Ascending aorta (tissue), 2 donors: ENCODE measurements around the gene VMAC. TPM values are rescaled to one million over a fixed set of nuclear protein-coding genes. Genes with fewer than 3 reads are reported as not detected.

Experiments
- DNase-seq, 2 donors: peaks; one replicate each; pipeline ENCODE4 v3.0.0-alpha.2; 2019; ENCODE audit warnings: low spot score in 2 of 2
- H3K27ac ChIP-seq, 2 donors: fragments of 200-600 bp; sonication (generic); one replicate each; pipeline ENCODE4 v1.5.1; 2016 to 2017; ENCODE audit warnings: mild to moderate bottlenecking in 1 of 2
- H3K27me3 ChIP-seq: fragments of 200-600 bp; sonication (generic); one replicate; pipeline ENCODE4 v1.5.1; 2017
- H3K36me3 ChIP-seq, 2 donors: fragments of 200-600 bp; sonication (generic); one replicate each; pipeline ENCODE4 v1.5.1; 2016
- H3K4me1 ChIP-seq, 2 donors: fragments of 200-600 bp; sonication (generic); one replicate each; pipeline ENCODE4 v1.5.1; 2016 to 2017; ENCODE audit warnings: mild to moderate bottlenecking in 1 of 2
- H3K4me3 ChIP-seq, 2 donors: fragments of 200-600 bp; sonication (generic); one replicate each; pipeline ENCODE4 v1.5.1; 2016 to 2017; ENCODE audit warnings: mild to moderate bottlenecking in 1 of 2
- H3K9me3 ChIP-seq, 2 donors: fragments of 200-600 bp; sonication (generic); one replicate each; pipeline ENCODE4 v1.5.1; 2016
- CTCF ChIP-seq, 3 experiments: fragments of 200-600 bp in 2 of 3; fragments of 450-650 bp in 1 of 3; sonication (generic) in 2 of 3; IDR thresholded peaks; one replicate each; pipeline ENCODE4 v1.5.1; 2016 to 2019; ENCODE audit warnings: antibody characterized with exemption in 3 of 3, mild to moderate bottlenecking in 1 of 3, moderate library complexity in 1 of 3
- intact Hi-C: fragments of 100-400 bp; cut with DNase I; formaldehyde crosslinking; loops from one replicate; pipeline ENCODE4 v1.15.1; 2023
- total RNA-seq: library from RNA; depleted of rRNA; stranded (reverse); fragments of >200 nt; gene quantifications from one replicate; pipeline ENCODE4 v1.1.0, GENCODE V29; 2016

Gene VMAC
- total RNA-seq, 1 donor from 2014 or later = 15.2 TPM

- Histone ChIP-seq H3K4me3 (no peak overlapping the region), H3K9me3 (no peaks in the 10 kb centered on the region), H3K4me1 (peaks cover 20 to 58% of the 10 kb centered on the region in 2 donors), H3K27ac (peak overlapping the region in 1 of 2 donors; percentile 77), H3K27me3 (no peaks in the 10 kb centered on the region), H3K36me3 (no peaks in the 10 kb centered on the region)
- intact Hi-C loops = loop anchor here (2.0 kb wide), 1 partner anchor 51 kb away; the partner anchor contains the start of gene VMAC
- TF ChIP-seq CTCF (IDR thresholded peaks at IDR 0.05) = no peak
- no peak for DNase-seq
Observed at GRCh38 chr19:5955636-5955935, 50.9 kb downstream of the VMAC start.

GRCh38 chr19:5956323-5956722 lies 51.7 kb downstream of the VMAC start:
- Histone ChIP-seq H3K4me1 (peaks cover 23 to 64% of the 10 kb centered on the region in 2 donors), H3K9me3 (no peaks in the 10 kb centered on the region), H3K27me3 (no peaks in the 10 kb centered on the region), H3K36me3 (no peaks in the 10 kb centered on the region), H3K27ac (peak overlapping the region in 1 of 2 donors; percentile 77), H3K4me3 (no peak overlapping the region)
- no peak for DNase-seq
- intact Hi-C loops = no loop called here
- TF ChIP-seq CTCF (IDR thresholded peaks at IDR 0.05) = no peak

GRCh38 chr19:5956728-5957127 lies 52.1 kb downstream of the VMAC start:
- intact Hi-C loops = no loop called here
- peaks cover 23 to 66% of the 10 kb centered on the region in 2 donors for H3K4me1 ChIP-seq
- no peak overlapping the region for H3K27ac ChIP-seq
- no peaks in the 10 kb centered on the region for H3K36me3 ChIP-seq
- H3K9me3 ChIP-seq = no peaks in the 10 kb centered on the region
- DNase-seq = no peak
- no peak for TF ChIP-seq CTCF (IDR thresholded peaks at IDR 0.05)
- H3K27me3 ChIP-seq = no peaks in the 10 kb centered on the region
- no peak overlapping the region for H3K4me3 ChIP-seq

GRCh38 chr19:5957170-5957569 lies 52.5 kb downstream of the VMAC start:
- Histone ChIP-seq H3K4me3 (no peak overlapping the region), H3K27me3 (no peaks in the 10 kb centered on the region), H3K9me3 (no peaks in the 10 kb centered on the region), H3K27ac (no peak overlapping the region), H3K4me1 (peaks cover 23 to 64% of the 10 kb centered on the region in 2 donors), H3K36me3 (no peaks in the 10 kb centered on the region)
- TF ChIP-seq CTCF (IDR thresholded peaks at IDR 0.05) = no peak
- intact Hi-C loops = no loop called here
- DNase-seq = no peak

GRCh38 chr19:5958074-5958850 lies 53.6 kb downstream of the VMAC start:
- no peaks in the 10 kb centered on the region for H3K27me3 ChIP-seq
- H3K4me1 ChIP-seq = peaks cover 16 to 63% of the 10 kb centered on the region in 2 donors

More at GRCh38 chr19:5958074-5958850, 53.6 kb downstream of the VMAC start:
- no peaks in the 10 kb centered on the region for H3K36me3 ChIP-seq
- no peaks in the 10 kb centered on the region for H3K9me3 ChIP-seq
- DNase-seq = no peak
- TF ChIP-seq CTCF (IDR thresholded peaks at IDR 0.05) = no peak
- no peak overlapping the region for H3K4me3 ChIP-seq
- no peak overlapping the region for H3K27ac ChIP-seq
- intact Hi-C loops = no loop called here
